ENCODE results near the gene KRT36.

GRCh38 chr17:41523787-41524186 is 34.1 kb upstream of the KRT36 start:
- no peak for TF ChIP-seq CTCF (IDR thresholded peaks at IDR 0.05)
- no peak for TF ChIP-seq EP300 (IDR thresholded peaks at IDR 0.05)
- TF ChIP-seq POLR2A (IDR thresholded peaks at IDR 0.05) = no peak
- no peak for TF ChIP-seq POLR2AphosphoS5 (IDR thresholded peaks at IDR 0.05)

All from stomach (tissue), 4 donors.